Fibroblast of villous mesenchyme (primary cell): Measurements from ENCODE around the gene CDC25C. TPM values are rescaled to one million over a fixed set of nuclear protein-coding genes. Genes with fewer than 3 reads are reported as not detected.

Experiments
- DNase-seq: peaks from one replicate; pipeline ENCODE4 v3.0.0-alpha.2; 2010; ENCODE audit warnings: low read depth
- H3K4me3 ChIP-seq: 2 replicates; pipeline ENCODE4 v1.5.1; 2011; ENCODE audit warnings: low read depth, mild to moderate bottlenecking, low read length
- CTCF ChIP-seq: IDR thresholded peaks from 2 replicates; pipeline ENCODE4 v1.5.1; 2012; ENCODE audit warnings: low read depth, mild to moderate bottlenecking, low read length; ENCODE audit not compliant: insufficient read depth
- total RNA-seq: library from RNA; depleted of rRNA; stranded (reverse); fragments of >200 nt; gene quantifications from 2 replicates; pipeline ENCODE4 v1.2.3, GENCODE V29; 2012

CDC25C gene
- total RNA-seq, 1 donor, result 6.9 TPM

GRCh38 chr5:138349852-138350562 is 18.4 kb upstream of the CDC25C start:
- no peak overlapping the region for H3K4me3 ChIP-seq
- no peak for TF ChIP-seq CTCF
- DNase-seq, result no peak

GRCh38 chr5:138346889-138347288 is 15.3 kb upstream of the CDC25C start:
- no peak for TF ChIP-seq CTCF

GRCh38 chr5:138344887-138345622 is 13.5 kb upstream of the CDC25C start:
- DNase-seq, result no peak
- no peak overlapping the region for H3K4me3 ChIP-seq
- TF ChIP-seq CTCF, result no peak

More at GRCh38 chr5:138346889-138347288, 15.3 kb upstream of the CDC25C start:
- DNase-seq, result no peak
- H3K4me3 ChIP-seq, result no peak overlapping the region

- DNase-seq, result no peak
- H3K4me3 ChIP-seq, result peak overlapping the region; percentile 94
- TF ChIP-seq CTCF, result no peak
Measured at GRCh38 chr5:138340008-138340407, 8.4 kb upstream of the CDC25C start.

- no peak for DNase-seq
- TF ChIP-seq CTCF, result no peak
Measured at GRCh38 chr5:138339464-138339863, 7.9 kb upstream of the CDC25C start.

GRCh38 chr5:138339091-138339456 is 7.5 kb upstream of the CDC25C start:
- H3K4me3 ChIP-seq, result peak overlapping the region; percentile 94
- TF ChIP-seq CTCF, result no peak
- peak; percentile 31 for DNase-seq

More at GRCh38 chr5:138339464-138339863, 7.9 kb upstream of the CDC25C start:
- peak overlapping the region; percentile 94 for H3K4me3 ChIP-seq
